Gastroesophageal sphincter (tissue), 3 donors: ENCODE results near the gene HTD2.

ENCODE experiments used
- EP300 ChIP-seq: sonication (generic); formaldehyde crosslinking; IDR thresholded peaks from one replicate; pipeline ENCODE4 v1.6.1; 2017; ENCODE audit warnings: antibody characterized with exemption, mild to moderate bottlenecking
- POLR2AphosphoS5 ChIP-seq: sonication (generic); formaldehyde crosslinking; IDR thresholded peaks from one replicate; pipeline ENCODE4 v1.6.1; 2017; ENCODE audit warnings: antibody characterized with exemption
- TF ChIP-seq, protein P1 (sequence below), 4 experiments: fragments of 200-600 bp in 2 of 4; fragments of 450-650 bp in 2 of 4; sonication (generic) in 1 of 4; IDR thresholded peaks; one replicate each; pipeline ENCODE4 v1.5.1; 2017 to 2019; ENCODE audit warnings: antibody characterized with exemption in 4 of 4, mild to moderate bottlenecking in 2 of 4, moderate library complexity in 2 of 4

DNA sequence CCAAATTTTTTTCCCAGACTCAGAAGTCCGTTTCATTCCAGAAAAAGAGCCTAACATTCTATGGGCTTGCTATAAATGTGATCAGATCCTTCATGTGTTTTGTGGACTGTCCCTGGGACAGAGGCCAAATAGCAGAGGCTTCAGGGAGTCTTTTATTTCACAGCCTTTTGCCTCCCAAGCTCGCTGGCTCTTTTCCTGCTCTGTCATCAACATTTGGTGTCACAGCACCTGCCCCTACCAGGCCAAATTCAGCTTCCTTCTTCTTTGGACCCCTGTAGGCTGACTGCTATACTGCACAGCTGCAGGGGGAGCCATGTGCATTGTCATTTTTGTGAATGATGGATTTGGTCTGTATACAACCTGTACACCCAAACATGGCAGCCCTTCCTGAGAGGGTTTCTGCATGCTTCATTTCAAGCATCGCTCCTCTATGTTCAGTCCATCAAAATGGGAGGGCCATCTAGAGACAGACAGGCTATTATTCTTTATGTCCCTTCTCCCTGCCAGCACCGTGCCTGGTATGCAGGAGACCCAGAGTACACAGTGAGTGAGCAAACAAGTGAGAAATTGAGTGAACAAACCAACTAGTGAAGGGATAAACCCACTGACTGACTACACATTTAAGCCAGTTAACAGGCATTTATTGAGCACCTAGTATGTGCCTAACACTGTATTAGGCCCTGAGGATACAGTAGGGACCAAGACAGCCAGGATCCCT is 18.1 kb upstream of the HTD2 start:
- no peak for TF ChIP-seq EP300
- TF ChIP-seq POLR2AphosphoS5, result no peak
- TF ChIP-seq, protein P1, sequence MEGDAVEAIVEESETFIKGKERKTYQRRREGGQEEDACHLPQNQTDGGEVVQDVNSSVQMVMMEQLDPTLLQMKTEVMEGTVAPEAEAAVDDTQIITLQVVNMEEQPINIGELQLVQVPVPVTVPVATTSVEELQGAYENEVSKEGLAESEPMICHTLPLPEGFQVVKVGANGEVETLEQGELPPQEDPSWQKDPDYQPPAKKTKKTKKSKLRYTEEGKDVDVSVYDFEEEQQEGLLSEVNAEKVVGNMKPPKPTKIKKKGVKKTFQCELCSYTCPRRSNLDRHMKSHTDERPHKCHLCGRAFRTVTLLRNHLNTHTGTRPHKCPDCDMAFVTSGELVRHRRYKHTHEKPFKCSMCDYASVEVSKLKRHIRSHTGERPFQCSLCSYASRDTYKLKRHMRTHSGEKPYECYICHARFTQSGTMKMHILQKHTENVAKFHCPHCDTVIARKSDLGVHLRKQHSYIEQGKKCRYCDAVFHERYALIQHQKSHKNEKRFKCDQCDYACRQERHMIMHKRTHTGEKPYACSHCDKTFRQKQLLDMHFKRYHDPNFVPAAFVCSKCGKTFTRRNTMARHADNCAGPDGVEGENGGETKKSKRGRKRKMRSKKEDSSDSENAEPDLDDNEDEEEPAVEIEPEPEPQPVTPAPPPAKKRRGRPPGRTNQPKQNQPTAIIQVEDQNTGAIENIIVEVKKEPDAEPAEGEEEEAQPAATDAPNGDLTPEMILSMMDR (IDR thresholded peaks at IDR 0.05), result no peak
